Ramos (cell line): ENCODE data around the gene SCLY.
"Not testable (repeated sequence)": the region's sequence is repeated elsewhere in the genome, so short reads cannot be mapped to it uniquely, and the experiment has no call there.

Experiments
- in situ Hi-C: fragments of 300-500 bp; cut with MboI; formaldehyde crosslinking; loops from one replicate; pipeline ENCODE4 v1.14.3; 2022; ENCODE audit warnings: low sequenced_read_pairs; ENCODE audit not compliant: unreplicated experiment

The SCLY gene

GRCh38 chr2:238106698-238107524, 46.1 kb downstream of the SCLY start:
- in situ Hi-C loops: no loop called here

- in situ Hi-C loops: no loop called here
Observed at GRCh38 chr2:238107525-238108422, 47.0 kb downstream of the SCLY start.

- in situ Hi-C loops: no loop called here
Observed at GRCh38 chr2:238108423-238109183, 47.8 kb downstream of the SCLY start.

- in situ Hi-C loops: no loop called here
Observed at GRCh38 chr2:238113611-238114010, 52.8 kb downstream of the SCLY start.

GRCh38 chr2:238114331-238114841, 53.6 kb downstream of the SCLY start:
- in situ Hi-C loops: no loop called here

- in situ Hi-C loops: no loop called here
Observed at GRCh38 chr2:238114851-238115660, 54.3 kb downstream of the SCLY start.

- in situ Hi-C loops: not testable (repeated sequence)
Observed at GRCh38 chr2:238115709-238116108, 54.9 kb downstream of the SCLY start.

GRCh38 chr2:238116298-238117198, 55.7 kb downstream of the SCLY start:
- in situ Hi-C loops: no loop called here

GRCh38 chr2:238117199-238118154, 56.7 kb downstream of the SCLY start:
- in situ Hi-C loops: no loop called here

- in situ Hi-C loops: no loop called here
Observed at GRCh38 chr2:238119756-238120462, 59.1 kb downstream of the SCLY start.

- in situ Hi-C loops: no loop called here
Observed at GRCh38 chr2:238120463-238121298, 59.9 kb downstream of the SCLY start.

GRCh38 chr2:238121511-238122286, 60.9 kb downstream of the SCLY start:
- in situ Hi-C loops: no loop called here

GRCh38 chr2:238122287-238123217, 61.8 kb downstream of the SCLY start:
- in situ Hi-C loops: no loop called here
